HL-60 (cell line): ENCODE measurements around the gene FIBP.

Experiments used
- CTCF ChIP-seq: IDR thresholded peaks from one replicate; pipeline ENCODE4 v1.5.1; 2011; ENCODE audit warnings: low read length, control low read depth, inconsistent platforms; ENCODE audit not compliant: insufficient read depth
- GABPA ChIP-seq: IDR thresholded peaks from 2 replicates; pipeline ENCODE4 v1.6.1; 2012; ENCODE audit warnings: low read depth
- POLR2AphosphoS5 ChIP-seq: IDR thresholded peaks from 2 replicates; pipeline ENCODE4 v1.6.1; 2012; ENCODE audit warnings: low read depth
- REST ChIP-seq: IDR thresholded peaks from 2 replicates; pipeline ENCODE4 v1.6.1; 2012; ENCODE audit warnings: low read depth; ENCODE audit not compliant: insufficient replicate concordance
- SPI1 ChIP-seq: IDR thresholded peaks from 2 replicates; pipeline ENCODE4 v1.6.1; 2012; ENCODE audit warnings: low read depth, mild to moderate bottlenecking, borderline replicate concordance

- TF ChIP-seq CTCF (no peak), POLR2AphosphoS5 (no peak), REST (no peak), GABPA (no peak), SPI1 (no peak)
These were observed 33.6 kb upstream of the FIBP start for GRCh38 chr11:65921876-65922275.
